NCI-H1105 treated with DMSO at 0.1 percent for 48 hours (cell line): ENCODE data around the gene MAPK6.
"Not testable (repeated sequence)": the region's sequence is repeated elsewhere in the genome, so short reads cannot be mapped to it uniquely, and the experiment has no call there.

Experiments
- DNase-seq: peaks from one replicate; lab custom pipeline; 2025; lab: John Stamatoyannopoulos, UW

Gene MAPK6

GRCh38 chr15:52018693-52019393, at the start of gene MAPK6:
Gene MAPK6 (plus strand): TSS chr15:52019219. CDS start chr15:52046461, 27,242 bp downstream.
- DNase-seq, result peak; percentile 65

DNA sequence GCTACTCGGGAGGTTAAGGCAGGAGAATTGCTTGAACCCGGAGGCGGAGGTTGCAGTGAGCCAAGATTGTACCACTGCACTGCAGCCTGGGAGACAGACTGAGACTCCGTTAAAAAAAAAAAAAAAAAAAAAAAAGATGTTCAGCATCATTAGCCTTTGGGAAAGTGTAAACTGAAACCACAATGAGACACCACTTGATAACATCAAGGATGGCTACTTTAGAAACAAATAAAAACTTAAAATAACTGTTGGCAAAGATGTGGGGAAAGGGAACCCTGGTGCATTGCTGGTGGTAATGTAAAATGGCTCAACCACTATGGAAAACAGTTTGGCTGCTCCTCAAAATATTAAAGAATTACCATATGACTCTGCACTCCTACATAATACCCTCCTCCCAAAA, 49.3 kb upstream of the MAPK6 start:
- DNase-seq, result no peak

GRCh38 chr15:51970132-51970817, 48.7 kb upstream of the MAPK6 start:
- DNase-seq, result no peak

DNA sequence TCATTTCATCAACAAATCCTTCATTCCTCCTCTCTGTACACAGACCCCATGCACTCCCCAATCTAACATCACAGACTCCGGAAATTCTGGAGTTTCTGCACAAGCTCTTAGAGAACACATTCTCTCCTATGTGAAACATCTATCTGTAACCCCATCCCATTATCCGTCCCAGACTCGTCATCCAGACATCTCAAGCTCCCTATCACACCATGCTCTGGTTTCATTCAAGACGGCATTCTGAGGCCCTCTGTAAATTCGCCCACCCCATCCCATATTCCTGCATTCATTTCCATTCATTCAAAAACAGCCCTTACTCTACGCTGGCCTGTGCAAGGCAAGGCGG, 48.0 kb upstream of the MAPK6 start:
- no peak for DNase-seq

DNA sequence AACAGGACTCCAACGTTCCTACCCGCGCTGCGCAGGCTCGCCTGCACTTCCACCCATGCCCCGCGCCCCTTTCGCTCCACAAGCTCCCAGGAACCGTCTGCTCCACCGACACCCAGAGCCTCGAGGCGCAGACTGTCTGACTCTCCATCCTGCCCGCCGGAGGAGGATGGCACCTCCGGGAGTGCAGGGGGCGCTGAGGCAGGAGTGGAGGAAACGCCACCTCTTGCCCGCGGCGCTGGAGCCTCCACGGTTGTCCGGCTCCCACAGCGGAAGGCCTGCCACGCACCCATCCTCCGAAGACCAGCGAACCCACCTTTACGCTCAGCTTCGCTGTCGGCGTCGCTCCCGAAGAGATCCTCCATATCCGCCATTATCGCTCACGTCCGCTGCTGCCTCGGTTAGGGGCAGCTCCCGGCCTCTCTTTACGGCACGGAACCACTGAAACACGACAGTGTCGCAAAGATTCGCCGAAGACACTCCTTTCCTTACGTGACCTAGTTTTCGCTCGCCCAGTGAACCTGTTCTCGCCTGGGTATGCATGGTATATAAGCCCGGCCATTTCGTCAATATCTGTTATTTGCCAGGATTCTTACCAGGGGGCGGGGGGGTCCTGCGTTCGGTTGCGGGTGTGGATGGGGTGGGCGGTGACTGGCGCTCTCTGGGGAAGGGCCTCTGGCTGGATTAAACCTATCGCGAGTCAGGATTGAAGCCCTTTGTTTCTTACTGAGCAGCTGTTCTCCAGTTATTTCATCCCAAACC, 47.5 kb upstream of the MAPK6 start, which contains the start of gene LEO1:
TSS of gene LEO1 (minus strand) at position 404 of the 759 bp plus-strand sequence. CDS start at position 371, 33 bp downstream.
- peak; percentile 88 for DNase-seq

DNA sequence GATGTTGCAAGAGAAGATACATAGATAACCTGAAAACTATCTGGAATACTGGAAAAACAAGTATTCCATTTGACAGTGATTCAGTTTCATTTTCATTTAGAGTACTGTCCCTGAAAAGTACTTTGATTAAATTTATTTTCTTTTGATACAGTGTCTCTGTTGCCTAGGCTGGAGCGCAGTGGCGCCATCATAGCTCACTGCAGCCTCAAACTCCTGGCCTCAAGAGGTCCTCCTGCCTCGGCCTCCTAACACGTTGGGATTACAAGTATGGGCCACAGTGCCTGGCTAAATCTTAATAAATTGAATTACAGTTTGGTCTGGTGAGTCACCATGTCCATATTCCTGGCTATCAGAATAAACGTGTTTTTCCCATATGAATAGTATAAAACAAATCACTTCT, 45.8 kb upstream of the MAPK6 start:
- DNase-seq, result no peak

- DNase-seq, result no peak
Measured at GRCh38 chr15:51973775-51974174, 45.2 kb upstream of the MAPK6 start.

GRCh38 chr15:51982013-51982769, 36.8 kb upstream of the MAPK6 start:
- DNase-seq, result peak; percentile 4

- no peak for DNase-seq
Measured at GRCh38 chr15:51982770-51983103, 36.3 kb upstream of the MAPK6 start.

- DNase-seq, result no peak
Measured at GRCh38 chr15:51991141-51991540, 27.9 kb upstream of the MAPK6 start.

- DNase-seq, result no peak
Measured at GRCh38 chr15:51992953-51993352, 26.1 kb upstream of the MAPK6 start.

DNA sequence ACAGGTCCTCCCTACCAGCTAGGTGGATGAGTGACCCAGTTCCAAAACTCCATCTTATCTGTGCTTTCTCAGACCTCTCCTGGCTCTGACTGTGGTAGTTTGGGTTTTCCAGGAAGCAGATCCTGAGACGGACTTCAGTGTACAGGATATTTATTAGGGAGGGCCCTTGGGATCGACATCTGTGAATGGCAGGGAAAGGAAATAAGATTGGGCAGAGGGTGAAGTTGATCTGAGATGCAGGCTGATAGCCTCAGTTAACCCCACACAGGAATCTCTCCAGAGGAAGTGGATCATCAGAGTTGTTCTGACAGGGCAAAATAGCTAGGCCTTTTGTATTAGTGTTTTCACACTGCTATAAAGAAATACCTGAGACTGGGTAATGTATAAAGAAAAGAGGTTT, 16.7 kb upstream of the MAPK6 start:
- no peak for DNase-seq

DNA sequence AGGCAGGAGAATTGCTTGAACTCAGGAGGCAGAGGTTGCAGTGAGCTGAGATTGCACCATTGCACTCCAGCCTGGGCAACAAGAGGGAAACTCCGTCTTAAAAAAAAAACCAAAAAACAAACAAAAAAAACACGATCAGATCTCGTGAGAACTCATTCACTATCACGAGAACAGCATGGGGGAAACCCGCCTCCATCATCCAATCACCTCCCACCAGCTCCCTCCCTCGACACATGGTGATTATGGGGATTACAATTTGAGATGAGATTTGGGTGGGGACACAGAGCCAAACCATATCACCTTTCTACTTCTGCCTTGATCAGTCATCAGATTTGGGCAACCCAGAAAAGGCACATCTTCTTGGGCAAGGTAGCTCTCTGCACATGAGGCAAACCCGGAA, 15.9 kb upstream of the MAPK6 start:
- not testable (repeated sequence) for DNase-seq

GRCh38 chr15:52003710-52004109, 15.3 kb upstream of the MAPK6 start:
- DNase-seq, result no peak

DNA sequence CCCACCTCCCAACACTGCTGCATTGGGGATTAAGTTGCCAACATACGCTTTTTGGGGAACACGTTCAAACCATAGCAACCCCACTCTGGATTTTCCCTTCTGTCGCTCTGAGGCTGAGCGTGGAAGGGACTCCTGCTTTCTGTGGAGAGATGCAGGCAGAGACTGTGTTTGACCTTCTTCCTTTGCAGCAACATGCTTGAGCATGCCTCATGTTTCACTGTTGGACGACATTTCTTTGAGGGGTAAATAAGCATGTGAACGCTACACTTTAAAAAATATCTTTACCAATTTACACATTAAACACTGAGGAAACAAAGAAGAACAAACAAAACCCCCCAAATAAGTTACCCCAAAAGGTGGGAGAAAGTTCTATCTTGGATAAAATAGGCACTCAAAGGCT, 14.2 kb upstream of the MAPK6 start:
- no peak for DNase-seq

DNA sequence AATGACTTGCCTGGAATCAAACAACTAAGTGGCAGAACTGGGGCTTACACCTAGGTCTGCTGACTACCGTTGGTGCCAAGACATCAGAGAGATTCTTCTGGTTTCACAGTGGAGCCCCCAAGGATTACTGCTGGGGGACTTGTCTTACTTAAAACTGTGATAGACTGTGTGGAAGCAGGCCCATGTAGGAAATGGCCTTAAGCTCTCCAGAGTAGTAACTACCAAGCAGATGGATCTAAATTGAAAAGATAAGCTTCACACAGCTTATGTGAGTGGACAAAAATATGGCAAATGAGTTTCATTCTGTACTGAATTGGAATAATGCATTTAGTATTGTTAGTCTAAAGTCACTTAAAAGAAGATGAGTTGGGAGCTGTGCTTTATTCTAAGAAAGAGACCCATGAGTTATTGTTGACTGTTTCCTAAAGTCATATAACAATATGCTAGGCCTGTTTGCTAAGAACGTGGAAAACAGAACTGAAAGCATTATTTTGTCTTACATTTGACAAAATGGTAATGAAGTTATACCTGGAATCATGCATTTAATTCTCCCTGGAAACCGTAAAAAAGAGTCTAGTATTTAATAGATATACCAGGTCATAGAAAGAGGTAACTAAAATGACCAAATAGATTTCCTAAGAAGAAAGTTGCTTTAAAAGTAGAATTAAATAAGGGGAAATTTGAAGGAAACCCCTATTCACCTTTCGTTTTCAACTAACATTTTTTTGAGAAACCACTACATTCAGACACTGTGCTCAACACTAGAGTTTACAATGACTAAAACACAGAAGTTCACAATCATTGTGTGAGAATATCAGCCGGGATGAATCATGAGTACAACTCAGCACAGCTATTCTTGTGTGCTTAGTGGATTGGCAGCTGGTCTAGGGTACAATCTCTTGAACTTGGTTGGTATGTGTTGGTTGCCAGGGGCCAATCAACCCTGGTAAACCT, 13.0 kb upstream of the MAPK6 start:
- no peak for DNase-seq

DNA sequence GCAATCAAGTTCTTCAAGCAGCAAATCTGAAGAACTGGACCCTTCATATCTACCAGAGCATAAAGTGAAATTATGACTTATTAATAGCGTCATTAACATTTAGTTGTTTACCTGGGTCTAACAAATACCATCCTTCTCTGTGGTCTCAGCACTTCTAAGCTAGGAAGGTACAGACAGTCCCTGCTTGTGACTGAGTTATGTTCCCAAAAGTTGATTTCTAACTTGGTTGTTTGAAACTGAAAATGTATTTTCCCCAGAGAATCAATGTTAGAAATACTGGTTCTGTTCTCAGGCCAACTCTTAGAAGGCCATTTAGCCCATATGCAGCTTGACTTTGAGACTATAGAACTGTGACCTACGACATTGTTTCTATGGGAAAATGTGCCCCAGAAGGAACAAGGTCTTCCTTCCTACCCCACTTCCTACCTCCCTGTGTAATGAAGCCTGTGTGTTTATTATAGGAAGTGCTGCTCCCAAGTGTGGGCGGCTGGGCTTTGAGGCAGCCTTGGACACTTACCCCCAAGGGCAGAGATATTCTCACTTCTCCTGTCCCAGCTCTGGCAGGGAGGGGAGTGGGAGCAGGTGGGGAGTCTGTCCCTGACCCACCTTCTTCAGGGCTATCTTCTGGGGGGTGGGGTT, 12.2 kb upstream of the MAPK6 start:
- no peak for DNase-seq

DNA sequence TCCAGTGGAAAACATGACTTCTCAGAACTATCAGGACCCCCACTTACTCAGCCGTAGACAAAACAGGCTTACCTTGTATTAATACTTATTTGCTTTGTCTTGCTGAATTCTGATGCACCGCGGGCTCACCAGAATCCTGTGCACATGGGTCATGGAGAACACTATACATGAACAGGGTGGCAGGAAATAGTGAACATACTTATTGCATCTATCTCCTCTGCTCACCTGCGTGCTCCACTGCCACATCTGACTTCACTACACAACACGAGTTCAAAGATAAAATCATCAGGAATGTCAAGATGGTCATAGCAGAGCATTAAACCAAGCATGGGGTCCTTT, 10.7 kb upstream of the MAPK6 start:
- no peak for DNase-seq

GRCh38 chr15:52008698-52009434, 10.2 kb upstream of the MAPK6 start:
- DNase-seq, result no peak
